GM18907 (cell line): ENCODE results near the gene KCNJ6.

Source experiments
- ATAC-seq: cut with Tn5 transposase; IDR thresholded peaks from one replicate; pipeline ENCODE4 v1.9.1; 2021; ENCODE audit warnings: mild to moderate bottlenecking, moderate library complexity; ENCODE audit not compliant: unreplicated experiment

KCNJ6 gene

DNA sequence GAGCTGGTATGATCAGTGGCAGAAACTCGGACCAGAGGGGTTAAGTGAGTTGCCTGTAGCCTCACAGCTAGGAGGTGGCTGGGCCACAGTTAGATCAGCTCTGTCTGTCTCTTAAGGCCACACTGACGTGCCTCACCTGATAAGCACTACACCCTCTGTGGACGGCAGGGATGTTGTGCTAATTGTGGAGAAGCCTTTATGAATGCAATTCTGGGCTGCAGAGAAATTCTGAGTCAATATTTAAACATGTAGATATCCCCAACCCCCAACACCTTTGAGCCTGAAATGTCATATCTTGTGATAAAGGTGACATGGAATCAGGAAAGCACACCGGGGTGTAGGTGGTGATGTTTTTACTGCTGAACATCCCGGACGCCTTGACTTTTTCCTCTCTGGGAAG, 88.3 kb downstream of the KCNJ6 start:
- no peak for ATAC-seq

GRCh38 chr21:37821786-37822450, 94.3 kb downstream of the KCNJ6 start:
- ATAC-seq: no peak

GRCh38 chr21:37821092-37821491, 95.2 kb downstream of the KCNJ6 start:
- no peak for ATAC-seq

DNA sequence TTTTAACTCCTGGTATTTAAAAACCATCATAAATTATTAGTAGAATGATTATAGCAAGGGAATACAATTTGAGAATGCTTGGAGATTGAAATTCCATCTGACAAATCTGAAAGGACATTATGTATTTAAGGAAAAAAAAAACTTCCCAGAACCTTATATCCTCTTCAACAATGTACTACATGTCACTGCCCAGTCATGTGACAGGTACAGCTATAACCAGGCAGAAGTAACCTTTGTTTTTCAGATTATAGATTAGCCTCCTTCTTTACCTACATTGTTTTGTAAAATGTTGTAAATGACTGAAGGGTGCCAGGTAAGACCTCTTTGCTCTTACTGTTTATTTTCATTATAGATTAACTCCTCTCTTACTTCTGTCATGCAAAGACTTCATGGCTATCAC, 96.9 kb downstream of the KCNJ6 start:
- no peak for ATAC-seq

DNA sequence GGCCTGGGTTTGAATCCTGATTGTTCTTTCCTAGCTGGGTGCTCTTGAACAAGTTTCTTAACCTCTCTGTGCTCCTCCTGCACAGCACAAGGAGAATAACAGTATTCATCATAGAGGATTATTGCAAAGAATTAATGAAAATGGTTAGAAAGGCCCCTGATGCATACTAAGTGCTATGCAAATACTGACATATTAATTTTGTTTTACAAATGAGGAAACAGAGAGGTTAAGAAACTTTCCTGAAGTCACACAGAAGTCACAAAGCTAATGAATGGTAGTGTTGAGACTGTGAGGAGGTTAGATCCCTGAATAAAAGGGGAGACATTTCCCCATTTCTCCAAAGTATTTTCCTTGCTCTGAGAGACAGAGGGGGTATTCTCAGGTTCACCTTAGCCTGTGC, 99.0 kb downstream of the KCNJ6 start:
- ATAC-seq: no peak

GRCh38 chr21:37815893-37816292, 100.4 kb downstream of the KCNJ6 start:
- no peak for ATAC-seq

- no peak for ATAC-seq
Observed at GRCh38 chr21:37811711-37812110, 104.5 kb downstream of the KCNJ6 start.

GRCh38 chr21:37808261-37808660, 108.0 kb downstream of the KCNJ6 start:
- ATAC-seq: no peak

GRCh38 chr21:37805266-37805665, 111.0 kb downstream of the KCNJ6 start:
- ATAC-seq: no peak

DNA sequence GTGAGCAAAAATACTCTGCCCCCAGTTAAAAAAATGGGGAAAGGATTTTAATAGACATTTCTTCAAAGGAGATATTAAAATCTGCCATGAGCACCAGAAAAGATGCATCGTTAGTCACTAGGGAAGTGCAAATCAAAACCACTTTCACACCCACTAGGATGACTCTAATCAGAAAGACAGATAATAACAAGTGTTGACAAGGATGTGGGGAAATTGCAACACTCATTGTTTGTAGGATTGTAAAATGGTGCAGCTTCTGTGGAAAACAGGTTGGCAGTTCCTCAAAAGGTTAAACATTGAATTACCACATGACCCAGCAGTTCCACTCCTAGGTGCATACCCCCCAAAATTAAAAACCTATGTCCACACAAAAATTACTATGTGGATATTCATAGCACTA, 112.3 kb downstream of the KCNJ6 start:
- ATAC-seq: no peak

- ATAC-seq: no peak
Observed at GRCh38 chr21:37803101-37803651, 113.1 kb downstream of the KCNJ6 start.

DNA sequence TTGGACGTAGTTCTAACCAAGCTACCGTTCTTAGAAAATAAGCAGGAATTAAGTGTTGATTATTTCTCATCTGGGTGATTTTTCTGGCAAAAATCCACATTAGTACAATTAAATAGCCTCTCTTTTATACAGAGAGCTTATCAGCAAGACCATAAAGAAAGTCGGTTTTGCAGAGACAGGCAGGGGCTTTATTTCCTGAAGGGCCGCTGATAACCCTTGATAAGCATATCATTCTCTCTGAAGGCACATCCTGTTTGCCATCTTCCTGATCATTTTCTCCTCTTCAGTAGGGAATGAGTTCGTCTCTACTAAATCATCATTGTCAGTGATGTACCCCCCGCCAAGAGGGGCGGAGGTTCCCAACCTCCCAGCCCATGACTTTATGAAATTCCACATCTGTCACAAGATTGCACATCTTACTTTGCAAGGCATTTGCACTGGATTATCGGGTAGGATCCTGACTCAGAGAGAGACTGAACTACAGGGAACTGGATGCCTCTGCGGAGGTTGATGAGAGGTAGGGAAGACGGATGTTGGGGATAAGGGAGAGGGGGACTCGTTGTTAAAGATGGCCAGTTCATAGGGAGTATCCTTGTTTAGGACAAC, 115.7 kb downstream of the KCNJ6 start:
- no peak for ATAC-seq

DNA sequence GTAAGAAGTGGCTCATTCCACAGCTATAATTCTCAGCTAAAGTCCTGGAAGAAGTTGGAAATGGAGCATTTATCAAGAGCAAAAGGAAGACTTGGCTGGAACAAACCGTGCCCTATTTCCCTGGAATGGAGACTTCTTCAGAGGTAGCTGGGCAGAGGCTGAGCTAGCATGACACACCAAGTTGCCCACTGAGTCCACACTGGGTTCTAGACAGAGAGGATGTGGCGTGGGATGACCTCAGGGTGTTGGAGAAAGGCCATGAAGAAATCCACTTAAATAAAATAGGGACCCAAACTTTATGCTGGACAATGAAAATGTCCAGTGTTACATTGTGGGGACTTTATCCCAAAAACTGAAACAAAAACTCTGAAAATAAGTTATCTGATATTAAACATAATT, 116.2 kb downstream of the KCNJ6 start:
- no peak for ATAC-seq

DNA sequence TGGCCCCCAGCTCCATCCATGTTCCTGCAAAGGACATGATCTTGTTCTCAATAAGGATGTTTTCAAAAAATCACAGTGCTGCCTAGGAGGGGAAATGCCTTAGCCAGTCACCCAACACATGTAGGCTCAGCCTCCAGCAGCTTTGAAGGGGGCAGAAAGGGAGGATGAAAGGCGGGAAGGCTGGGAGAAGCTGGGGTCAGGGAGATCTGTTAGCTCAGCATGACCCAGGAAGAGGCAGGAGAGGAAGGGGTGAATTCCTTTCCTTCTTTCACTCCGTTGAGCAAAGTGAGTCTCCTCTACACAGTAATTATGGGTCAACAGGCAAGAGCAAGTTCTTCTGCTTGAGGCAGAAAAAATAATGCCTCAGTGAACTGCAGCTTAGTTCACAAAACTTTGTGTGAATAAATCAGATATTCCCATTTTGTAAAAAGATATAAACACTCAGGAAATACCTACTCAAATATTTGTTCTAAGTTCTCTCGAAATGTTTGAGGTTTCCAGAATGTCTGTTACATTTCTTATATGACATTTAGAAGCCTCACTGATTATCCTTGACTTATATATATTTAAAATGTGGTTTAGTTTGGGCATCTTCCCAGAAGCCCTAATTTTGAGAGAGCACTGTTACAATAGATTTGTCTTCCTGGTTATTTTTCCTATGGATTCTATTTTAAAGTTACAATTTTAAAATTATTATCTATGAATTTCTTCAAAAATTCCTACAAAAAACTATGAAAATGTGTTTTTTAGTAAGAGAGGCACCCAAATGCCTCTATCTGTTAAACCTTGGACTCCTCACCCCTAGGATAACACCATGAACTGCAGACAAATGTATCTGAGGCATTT, 116.8 kb downstream of the KCNJ6 start:
- ATAC-seq: no peak

DNA sequence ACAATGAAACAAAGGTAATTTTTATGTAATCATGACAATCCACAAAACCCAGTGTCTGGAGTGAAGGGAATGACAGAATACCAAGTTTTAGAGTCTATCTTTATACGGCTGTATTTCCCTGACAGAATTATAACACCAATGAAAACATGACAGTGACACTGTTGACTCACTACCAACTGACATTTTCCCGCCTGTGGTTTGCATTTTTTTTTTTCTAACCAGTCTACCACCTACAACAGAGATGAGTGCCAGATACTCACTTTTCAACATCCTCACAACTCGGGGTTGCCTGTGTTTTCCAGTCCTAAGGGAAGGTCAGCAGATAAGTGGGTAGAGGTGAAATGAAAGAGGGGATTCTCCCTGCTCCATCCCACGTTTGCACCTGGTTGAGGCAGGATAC, 118.9 kb downstream of the KCNJ6 start:
- ATAC-seq: no peak

GRCh38 chr21:37796011-37796410, 120.2 kb downstream of the KCNJ6 start:
- ATAC-seq: no peak

DNA sequence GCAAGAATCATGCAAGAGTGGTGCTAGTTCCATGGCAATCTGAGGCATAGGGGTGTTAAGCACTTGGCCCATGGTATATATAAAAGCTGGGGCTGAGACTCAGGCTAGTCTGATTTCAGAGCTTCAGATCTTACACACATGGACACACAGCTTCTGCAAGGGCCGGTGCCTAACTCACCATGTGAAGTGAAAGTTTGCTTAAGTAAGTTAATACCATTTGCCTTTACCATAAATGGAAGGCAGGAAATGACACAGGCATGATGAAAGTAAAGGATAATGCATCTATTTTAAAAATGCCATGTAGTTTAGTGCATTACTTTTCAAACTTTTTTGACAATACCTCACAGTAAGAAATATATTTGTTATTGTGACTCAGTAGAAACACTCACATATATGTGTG, 122.6 kb downstream of the KCNJ6 start:
- no peak for ATAC-seq

- no peak for ATAC-seq
Observed at GRCh38 chr21:37792046-37792445, 124.2 kb downstream of the KCNJ6 start.

GRCh38 chr21:37790905-37791304, 125.4 kb downstream of the KCNJ6 start:
- ATAC-seq: no peak

DNA sequence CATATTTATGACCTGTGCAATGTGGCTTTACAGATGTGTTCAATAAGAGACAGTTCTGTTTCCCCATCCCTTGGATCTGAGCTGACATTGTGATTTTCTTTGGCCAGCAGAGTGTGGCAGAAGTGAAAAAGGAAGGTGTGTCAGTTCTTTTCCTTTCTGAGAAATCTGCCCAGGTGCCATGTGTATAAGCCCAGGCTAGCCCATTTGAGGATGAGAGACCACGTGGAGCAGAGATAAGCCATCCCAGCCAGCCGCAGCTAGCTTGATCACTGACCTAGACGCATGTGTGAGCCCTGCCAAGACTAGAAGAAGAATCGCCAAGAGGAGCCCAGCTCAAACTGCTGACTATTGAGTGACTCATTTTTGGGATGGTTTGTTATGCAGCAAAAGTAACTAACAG, 127.8 kb downstream of the KCNJ6 start:
- no peak for ATAC-seq

DNA sequence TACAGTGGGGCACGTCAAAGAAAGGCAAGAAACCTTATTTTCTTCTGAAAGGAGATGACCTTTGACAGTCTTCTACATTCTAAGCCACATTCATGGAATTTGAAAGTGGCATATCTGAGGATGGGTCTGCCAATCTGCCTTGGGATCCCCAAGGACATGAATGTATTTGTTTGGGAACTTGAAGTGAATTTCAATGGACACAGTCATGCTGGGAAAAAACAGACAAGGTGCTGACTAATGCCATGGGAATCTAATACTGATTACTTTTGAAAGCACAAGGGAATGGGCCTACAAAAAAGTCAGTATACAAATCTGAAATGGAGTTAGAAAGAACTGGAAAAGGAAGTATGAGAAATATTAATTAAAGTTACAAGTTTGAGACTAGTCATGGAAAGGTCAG, 128.8 kb downstream of the KCNJ6 start:
- ATAC-seq: no peak
